Measurements from ENCODE around the gene LRRC2.
"Not testable (repeated sequence)": the region's sequence is repeated elsewhere in the genome, so short reads cannot be mapped to it uniquely, and the experiment has no call there.

The LRRC2 gene

GRCh38 chr3:46584598-46585467 is 18.7 kb upstream of the LRRC2 start:
- DNase-seq (ENCODE audit: low read depth): no peak

- no peak for DNase-seq (ENCODE audit: low read depth)
Observed at GRCh38 chr3:46580675-46581074, 14.6 kb upstream of the LRRC2 start.

- no peak for DNase-seq (ENCODE audit: low read depth)
Observed at GRCh38 chr3:46579756-46580286, 13.7 kb upstream of the LRRC2 start.

GRCh38 chr3:46578973-46579755 is 13.1 kb upstream of the LRRC2 start:
- no peak for DNase-seq (ENCODE audit: low read depth)

GRCh38 chr3:46577580-46578249 is 11.6 kb upstream of the LRRC2 start:
- not testable (repeated sequence) for DNase-seq (ENCODE audit: low read depth)

GRCh38 chr3:46576879-46577278 is 10.8 kb upstream of the LRRC2 start:
- DNase-seq (ENCODE audit: low read depth): no peak

GRCh38 chr3:46576386-46576785 is 10.3 kb upstream of the LRRC2 start:
- DNase-seq (ENCODE audit: low read depth): no peak

GRCh38 chr3:46575577-46576222 is 9.6 kb upstream of the LRRC2 start:
- DNase-seq (ENCODE audit: low read depth): no peak

GRCh38 chr3:46574881-46575576 is 8.9 kb upstream of the LRRC2 start:
- no peak for DNase-seq (ENCODE audit: low read depth)

GRCh38 chr3:46574243-46574646 is 8.1 kb upstream of the LRRC2 start:
- no peak for DNase-seq (ENCODE audit: low read depth)

GRCh38 chr3:46573701-46574100 is 7.6 kb upstream of the LRRC2 start:
- DNase-seq (ENCODE audit: low read depth): no peak

- DNase-seq (ENCODE audit: low read depth): no peak
Observed at GRCh38 chr3:46571684-46572083, 5.6 kb upstream of the LRRC2 start.

GRCh38 chr3:46565607-46566039 is 479 bp downstream of the LRRC2 start:
- no peak for DNase-seq (ENCODE audit: low read depth)

- no peak for DNase-seq (ENCODE audit: low read depth)
Observed at GRCh38 chr3:46565077-46565476, 1.0 kb downstream of the LRRC2 start.

GRCh38 chr3:46564190-46565021 is 1.7 kb downstream of the LRRC2 start:
- no peak for DNase-seq (ENCODE audit: low read depth)

GRCh38 chr3:46561951-46562350 is 4.2 kb downstream of the LRRC2 start:
- no peak for DNase-seq (ENCODE audit: low read depth)

GRCh38 chr3:46561511-46561910 is 4.6 kb downstream of the LRRC2 start:
- DNase-seq (ENCODE audit: low read depth): no peak

GRCh38 chr3:46559091-46559704 is 6.9 kb downstream of the LRRC2 start:
- DNase-seq (ENCODE audit: low read depth): no peak

GRCh38 chr3:46558184-46559043 is 7.7 kb downstream of the LRRC2 start:
- peak; percentile 78 for DNase-seq (ENCODE audit: low read depth)
